ENCODE results near the gene NOX3.

DNA sequence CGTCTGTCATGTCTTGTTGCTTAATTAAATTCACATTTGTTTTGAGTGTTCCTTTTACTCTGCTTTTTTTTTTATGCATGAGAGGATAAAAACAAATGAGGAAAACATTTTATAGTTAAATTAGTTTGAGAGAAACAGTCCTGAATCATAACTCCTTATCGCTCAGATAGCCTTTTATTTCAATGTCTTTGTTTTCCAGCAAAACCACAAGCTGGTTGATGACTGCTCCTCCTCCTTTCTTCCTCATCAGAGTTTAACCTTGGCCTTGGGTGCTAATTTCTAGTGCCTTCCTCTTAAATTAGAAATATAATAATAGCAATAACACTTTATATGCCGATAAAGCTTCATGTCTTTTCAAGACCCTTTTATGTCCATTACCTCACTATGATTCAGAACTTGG lies 3.1 kb downstream of the NOX3 start:
- no peak for TF ChIP-seq POLR2AphosphoS5 (IDR thresholded peaks at IDR 0.05)
- TF ChIP-seq, protein P1, sequence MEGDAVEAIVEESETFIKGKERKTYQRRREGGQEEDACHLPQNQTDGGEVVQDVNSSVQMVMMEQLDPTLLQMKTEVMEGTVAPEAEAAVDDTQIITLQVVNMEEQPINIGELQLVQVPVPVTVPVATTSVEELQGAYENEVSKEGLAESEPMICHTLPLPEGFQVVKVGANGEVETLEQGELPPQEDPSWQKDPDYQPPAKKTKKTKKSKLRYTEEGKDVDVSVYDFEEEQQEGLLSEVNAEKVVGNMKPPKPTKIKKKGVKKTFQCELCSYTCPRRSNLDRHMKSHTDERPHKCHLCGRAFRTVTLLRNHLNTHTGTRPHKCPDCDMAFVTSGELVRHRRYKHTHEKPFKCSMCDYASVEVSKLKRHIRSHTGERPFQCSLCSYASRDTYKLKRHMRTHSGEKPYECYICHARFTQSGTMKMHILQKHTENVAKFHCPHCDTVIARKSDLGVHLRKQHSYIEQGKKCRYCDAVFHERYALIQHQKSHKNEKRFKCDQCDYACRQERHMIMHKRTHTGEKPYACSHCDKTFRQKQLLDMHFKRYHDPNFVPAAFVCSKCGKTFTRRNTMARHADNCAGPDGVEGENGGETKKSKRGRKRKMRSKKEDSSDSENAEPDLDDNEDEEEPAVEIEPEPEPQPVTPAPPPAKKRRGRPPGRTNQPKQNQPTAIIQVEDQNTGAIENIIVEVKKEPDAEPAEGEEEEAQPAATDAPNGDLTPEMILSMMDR (IDR thresholded peaks at IDR 0.05 in 8 of 11, conservative IDR thresholded peaks at IDR 0.05 in 3 of 11): no peak
- TF ChIP-seq POLR2A (IDR thresholded peaks at IDR 0.05): no peak
